NCI-H82 treated with DMSO at 0.1 percent for 48 hours (cell line): ENCODE data around the gene CYP4X1.
A peak's percentile ranks its signal among the peaks of the same experiment; 100 is the strongest.
"Not testable (repeated sequence)": the region's sequence is repeated elsewhere in the genome, so short reads cannot be mapped to it uniquely, and the experiment has no call there.

Experiments
- DNase-seq: peaks from one replicate; lab custom pipeline; 2025; ENCODE audit not compliant: unreplicated experiment; lab: John Stamatoyannopoulos, UW

CYP4X1 gene

GRCh38 chr1:47023268-47024140 lies at the start of gene CYP4X1:
Gene CYP4X1 (plus strand): TSS chr1:47023669. CDS start chr1:47023818, 149 bp downstream.
- DNase-seq = no peak

- DNase-seq = no peak
Observed at GRCh38 chr1:46983166-46983829, 40.2 kb upstream of the CYP4X1 start.

- DNase-seq = no peak
Observed at GRCh38 chr1:46983830-46984586, 39.5 kb upstream of the CYP4X1 start.

GRCh38 chr1:46990541-46990940 lies 32.9 kb upstream of the CYP4X1 start:
- not testable (repeated sequence) for DNase-seq

- peak; percentile 80 for DNase-seq
Observed at GRCh38 chr1:46991083-46991923, 32.2 kb upstream of the CYP4X1 start.

GRCh38 chr1:46996659-46997281 lies 26.7 kb upstream of the CYP4X1 start:
- no peak for DNase-seq

- no peak for DNase-seq
Observed at GRCh38 chr1:47002211-47002610, 21.3 kb upstream of the CYP4X1 start.

- no peak for DNase-seq
Observed at GRCh38 chr1:47003896-47004403, 19.5 kb upstream of the CYP4X1 start.

GRCh38 chr1:47006437-47006836 lies 17.0 kb upstream of the CYP4X1 start:
- not testable (repeated sequence) for DNase-seq

GRCh38 chr1:47013293-47013692 lies 10.2 kb upstream of the CYP4X1 start:
- no peak for DNase-seq

GRCh38 chr1:47021070-47021469 lies 2.4 kb upstream of the CYP4X1 start:
- no peak for DNase-seq

- no peak for DNase-seq
Observed at GRCh38 chr1:47024141-47024801, 802 bp downstream of the CYP4X1 start.

GRCh38 chr1:47030170-47030805 lies 6.8 kb downstream of the CYP4X1 start:
- no peak for DNase-seq

- DNase-seq = no peak
Observed at GRCh38 chr1:47031059-47031458, 7.6 kb downstream of the CYP4X1 start.

- no peak for DNase-seq
Observed at GRCh38 chr1:47031585-47031984, 8.1 kb downstream of the CYP4X1 start.

- DNase-seq = no peak
Observed at GRCh38 chr1:47036764-47037163, 13.3 kb downstream of the CYP4X1 start.

- no peak for DNase-seq
Observed at GRCh38 chr1:47059376-47059775, 35.9 kb downstream of the CYP4X1 start.

GRCh38 chr1:47067097-47067594 lies 43.7 kb downstream of the CYP4X1 start, which contains the start of gene CYP4Z1:
Gene CYP4Z1 (plus strand): TSS chr1:47067231. CDS start chr1:47067491, 260 bp downstream.
- no peak for DNase-seq

- not testable (repeated sequence) for DNase-seq
Observed at GRCh38 chr1:47069080-47069479, 45.6 kb downstream of the CYP4X1 start.
